Bronchial epithelial cell (primary cell): ENCODE data around the gene SPNS1. TPM values are rescaled to one million over a fixed set of nuclear protein-coding genes. Genes with fewer than 3 reads are reported as not detected.
"Not testable (repeated sequence)": the region's sequence is repeated elsewhere in the genome, so short reads cannot be mapped to it uniquely, and the experiment has no call there.

ENCODE experiments used
- DNase-seq: peaks from one replicate; pipeline ENCODE4 v3.0.0-alpha.2; 2010; ENCODE audit warnings: low read depth
- FAIRE-seq: peaks from 2 replicates; lab custom pipeline; 2011; peaks lifted over from hg19 to GRCh38; lab: Jason Lieb, UNC
- H3K27me3 ChIP-seq: 2 replicates; pipeline ENCODE4 v1.5.1; 2011; ENCODE audit warnings: low read length; ENCODE audit not compliant: control insufficient read depth, insufficient read depth
- H3K36me3 ChIP-seq: 2 replicates; pipeline ENCODE4 v1.5.1; 2011; ENCODE audit warnings: low read length; ENCODE audit not compliant: control insufficient read depth, insufficient read depth
- H3K4me3 ChIP-seq: 2 replicates; pipeline ENCODE4 v1.5.1; 2011; ENCODE audit warnings: mild to moderate bottlenecking, low read depth, low read length, control low read depth
- CTCF ChIP-seq: IDR thresholded peaks from 2 replicates; pipeline ENCODE4 v1.5.1; 2011; ENCODE audit warnings: mild to moderate bottlenecking, moderate library complexity, low read length, control low read depth, inconsistent platforms; ENCODE audit not compliant: insufficient read depth, severe bottlenecking
- total RNA-seq: library from RNA; depleted of rRNA; stranded (reverse); fragments of >200 nt; gene quantifications from 2 replicates; pipeline ENCODE4 v1.2.1, GENCODE V29; 2014

The SPNS1 gene
- total RNA-seq, 1 donor from 2014 or later, result 20.8 TPM

- no peak for TF ChIP-seq CTCF
- H3K27me3 ChIP-seq, result no peaks in the 10 kb centered on the region
- H3K4me3 ChIP-seq, result peak overlapping the region; percentile 19
- no peaks in the 10 kb centered on the region for H3K36me3 ChIP-seq
- FAIRE-seq, result no peak
- DNase-seq, result peak; percentile 61
Observed at GRCh38 chr16:28935924-28936783, 38.4 kb upstream of the SPNS1 start.

GRCh38 chr16:28936784-28937155, 37.8 kb upstream of the SPNS1 start:
- no peak for FAIRE-seq
- no peak for TF ChIP-seq CTCF
- DNase-seq, result no peak
- H3K36me3 ChIP-seq, result no peaks in the 10 kb centered on the region
- no peak overlapping the region for H3K4me3 ChIP-seq
- H3K27me3 ChIP-seq, result no peaks in the 10 kb centered on the region

DNA sequence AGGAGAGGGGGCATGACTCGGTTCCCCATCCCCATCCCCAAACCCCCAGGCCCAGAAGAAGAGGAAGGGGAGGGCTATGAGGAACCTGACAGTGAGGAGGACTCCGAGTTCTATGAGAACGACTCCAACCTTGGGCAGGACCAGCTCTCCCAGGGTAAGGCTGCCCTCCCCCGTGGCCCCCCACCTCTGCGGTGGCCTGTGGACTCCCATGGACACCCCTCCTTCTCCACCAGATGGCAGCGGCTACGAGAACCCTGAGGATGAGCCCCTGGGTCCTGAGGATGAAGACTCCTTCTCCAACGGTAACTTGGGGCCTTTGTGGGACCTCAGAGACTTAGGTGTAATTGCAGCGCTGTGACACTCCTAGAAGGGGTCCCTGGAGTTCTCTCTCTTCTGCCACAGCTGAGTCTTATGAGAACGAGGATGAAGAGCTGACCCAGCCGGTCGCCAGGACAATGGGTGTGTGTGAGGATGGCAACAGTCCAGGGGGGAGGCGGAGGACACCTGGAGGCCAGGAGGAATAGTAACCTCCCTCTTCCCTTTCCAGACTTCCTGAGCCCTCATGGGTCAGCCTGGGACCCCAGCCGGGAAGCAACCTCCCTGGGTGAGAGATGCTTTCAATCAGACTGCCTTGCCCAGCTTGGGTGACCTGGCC, 37.2 kb upstream of the SPNS1 start:
- DNase-seq, result no peak
- FAIRE-seq, result no peak
- no peak for TF ChIP-seq CTCF
- H3K27me3 ChIP-seq, result no peaks in the 10 kb centered on the region
- H3K36me3 ChIP-seq, result no peaks in the 10 kb centered on the region
- no peak overlapping the region for H3K4me3 ChIP-seq

DNA sequence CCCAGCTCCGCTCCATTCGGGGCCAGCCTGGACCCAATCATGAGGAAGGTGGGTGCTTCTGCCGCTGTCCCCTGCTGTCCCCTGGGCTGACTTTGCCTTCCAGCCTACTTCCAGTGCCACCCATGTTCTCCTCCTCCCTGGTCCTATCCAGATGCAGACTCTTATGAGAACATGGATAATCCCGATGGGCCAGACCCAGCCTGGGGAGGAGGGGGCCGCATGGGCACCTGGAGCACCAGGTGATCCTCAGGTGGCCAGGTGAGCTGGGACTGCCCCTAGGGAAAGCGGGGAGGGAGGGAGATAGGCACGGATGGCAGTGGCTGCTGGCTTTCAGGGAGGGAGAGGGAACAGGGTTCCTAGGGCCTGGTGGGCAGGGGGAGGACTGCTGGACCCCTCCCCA, 35.9 kb upstream of the SPNS1 start:
- Histone ChIP-seq H3K36me3 (no peaks in the 10 kb centered on the region), H3K4me3 (no peak overlapping the region), H3K27me3 (no peaks in the 10 kb centered on the region)
- TF ChIP-seq CTCF, result no peak
- no peak for FAIRE-seq
- DNase-seq, result no peak

- not testable (repeated sequence) for H3K4me3 ChIP-seq, FAIRE-seq, DNase-seq
Observed at GRCh38 chr16:28939825-28940224, 34.8 kb upstream of the SPNS1 start.

DNA sequence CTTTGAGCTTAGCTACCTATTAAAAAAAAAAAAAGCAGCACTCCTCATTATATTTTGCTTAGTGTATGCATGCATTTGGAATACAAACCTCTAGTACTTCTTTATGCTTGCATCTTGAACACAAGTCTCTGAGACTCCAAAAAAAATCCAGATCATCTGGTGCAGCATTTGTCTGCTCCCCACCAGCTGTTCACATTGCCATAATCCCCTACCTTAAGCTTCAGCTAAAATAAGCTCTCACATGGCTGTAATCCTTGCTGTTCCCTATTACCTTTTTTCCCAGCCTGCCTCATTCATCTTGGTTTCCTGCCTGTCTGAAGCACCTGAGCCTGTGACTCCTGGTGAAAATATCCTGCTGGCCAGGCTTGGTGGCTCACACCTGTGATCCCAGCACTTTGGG, 31.3 kb upstream of the SPNS1 start:
- FAIRE-seq (no peak), DNase-seq (no peak)
- Histone ChIP-seq H3K4me3 (no peak overlapping the region), H3K36me3 (no peaks in the 10 kb centered on the region), H3K27me3 (no peaks in the 10 kb centered on the region)
- TF ChIP-seq CTCF, result no peak

More at GRCh38 chr16:28939825-28940224, 34.8 kb upstream of the SPNS1 start:
- not testable (repeated sequence) for H3K27me3 ChIP-seq, H3K36me3 ChIP-seq
